Measurements from ENCODE around the gene FBXO33. TPM values are rescaled to one million over a fixed set of nuclear protein-coding genes. Genes with fewer than 3 reads are reported as not detected.
"Not testable (repeated sequence)": the region's sequence is repeated elsewhere in the genome, so short reads cannot be mapped to it uniquely, and the experiment has no call there.

Gene FBXO33
- total RNA-seq, 1 experiment from 2014 or later = 13.1 TPM

GRCh38 chr14:39369029-39369428 lies 63.2 kb downstream of the FBXO33 start:
- no peak for DNase-seq (ENCODE audit: low read depth)

GRCh38 chr14:39368261-39368959 lies 63.8 kb downstream of the FBXO33 start:
- DNase-seq (ENCODE audit: low read depth) = peak; percentile 61

GRCh38 chr14:39367387-39367751 lies 64.9 kb downstream of the FBXO33 start:
- no peak for DNase-seq (ENCODE audit: low read depth)

- no peak for DNase-seq (ENCODE audit: low read depth)
Observed at GRCh38 chr14:39366460-39367386, 65.5 kb downstream of the FBXO33 start.

- no peak for DNase-seq (ENCODE audit: low read depth)
Observed at GRCh38 chr14:39365354-39365753, 66.9 kb downstream of the FBXO33 start.

- DNase-seq (ENCODE audit: low read depth) = no peak
Observed at GRCh38 chr14:39364509-39364908, 67.7 kb downstream of the FBXO33 start.

- not testable (repeated sequence) for DNase-seq (ENCODE audit: low read depth)
Observed at GRCh38 chr14:39361556-39361955, 70.7 kb downstream of the FBXO33 start.

GRCh38 chr14:39360316-39360715 lies 71.9 kb downstream of the FBXO33 start:
- DNase-seq (ENCODE audit: low read depth) = no peak

GRCh38 chr14:39359069-39359468 lies 73.2 kb downstream of the FBXO33 start:
- DNase-seq (ENCODE audit: low read depth) = not testable (repeated sequence)

GRCh38 chr14:39351708-39352107 lies 80.5 kb downstream of the FBXO33 start:
- no peak for DNase-seq (ENCODE audit: low read depth)

GRCh38 chr14:39350866-39351265 lies 81.4 kb downstream of the FBXO33 start:
- no peak for DNase-seq (ENCODE audit: low read depth)

Other genes starting within 250 kb of the FBXO33 start
- gene MIA2, start 198.5 kb downstream of the FBXO33 start, total RNA-seq (2014; rRNA removed; shearing (Covaris generic)) = 15.4 and 21.4 TPM in 2 replicates

All from RPMI7951 (cell line).